ENCODE measurements around the gene PCK1. TPM values are rescaled to one million over a fixed set of nuclear protein-coding genes. Genes with fewer than 3 reads are reported as not detected.

The PCK1 gene
- total and polyA plus RNA-seq, 2 donors (not counting 3 experiments of a cell fraction or from before 2014, with no cell fraction given), result not detected

DNA sequence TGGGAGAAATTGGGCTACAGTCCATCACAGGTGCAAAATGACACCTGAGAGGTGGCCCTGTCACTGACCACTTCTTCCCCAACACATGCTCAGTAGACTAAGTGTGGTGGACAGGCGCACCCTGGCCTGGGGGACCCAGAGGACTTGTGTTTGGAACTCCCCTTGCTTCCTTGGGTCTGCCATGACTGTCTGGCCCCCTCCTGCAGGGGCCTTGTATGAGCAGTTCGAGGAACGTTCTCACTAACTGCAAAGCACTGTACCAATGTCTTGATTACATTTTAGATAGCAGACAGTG lies 4.0 kb upstream of the PCK1 start:
- no peaks in the 10 kb centered on the region for H3K9me1 ChIP-seq (replicated peaks; ENCODE audit: control insufficient read depth, extremely low read depth, insufficient read depth, low read length)
- H2AFZ ChIP-seq (ENCODE audit: low read depth, low read length), result no peak overlapping the region
- no TSS peak for BruUV-seq (replicated peaks)
- intact Hi-C loops (cut with micrococcal nuclease), result no loop called here
- H3K4me1 ChIP-seq (ENCODE audit: control insufficient read depth, extremely low read depth, insufficient read depth, low read length), result no peaks in the 10 kb centered on the region
- FAIRE-seq (no peak), DNase-seq (ENCODE audit: low read depth, low spot score) (no peak)
- H3K9ac ChIP-seq (replicated peaks; ENCODE audit: extremely low read depth, insufficient read depth, low read length), result no peak overlapping the region
- dilution Hi-C loops (cut with MboI; ENCODE audit: extremely low pct_ligation_motif_present, low sequenced_read_pairs), result no loop called here
- H4K20me1 ChIP-seq (replicated peaks; ENCODE audit: control insufficient read depth, extremely low read depth, insufficient read depth, low read length), result no peaks in the 10 kb centered on the region
- ChIA-PET CTCF (no interaction called here), POLR2A (no interaction called here)
- no peak overlapping the region for H3K27ac ChIP-seq (ENCODE audit: insufficient read depth, low read depth, low read length)
- no peaks in the 10 kb centered on the region for H3K36me3 ChIP-seq (ENCODE audit: control insufficient read depth in 2 of 2, extremely low read depth in 1 of 2, insufficient read depth in 2 of 2, low read length in 2 of 2)
- no peak overlapping the region for H3K4me2 ChIP-seq (ENCODE audit: insufficient read depth, low read length)
- no peaks in the 10 kb centered on the region for H3K27me3 ChIP-seq (ENCODE audit: control insufficient read depth in 2 of 2, insufficient read depth in 2 of 2, low read length in 2 of 2)
- H3K4me3 ChIP-seq (replicated peaks in 1 of 3; ENCODE audit: insufficient read depth in 1 of 3, low read depth in 1 of 3, low read length in 3 of 3), result no peak overlapping the region
- no peaks in the 10 kb centered on the region for H3K79me2 ChIP-seq (ENCODE audit: control insufficient read depth, insufficient read depth, low read length)
- no peaks in the 10 kb centered on the region for H3K9me3 ChIP-seq (replicated peaks; ENCODE audit: control insufficient read depth, insufficient read depth, low read length)
- TF ChIP-seq POLR2A (IDR thresholded peaks at IDR 0.05; ENCODE audit: low read depth, low read length) (no peak), EZH2 (IDR thresholded peaks at IDR 0.05; ENCODE audit: borderline replicate concordance, low read depth, low read length, severe bottlenecking) (no peak), MYC (IDR thresholded peaks at IDR 0.05; ENCODE audit: low read depth, low read length) (no peak), FOS (IDR thresholded peaks at IDR 0.05; ENCODE audit: borderline replicate concordance, insufficient read depth, low read length) (no peak), POLR2AphosphoS5 (IDR thresholded peaks at IDR 0.05; ENCODE audit: insufficient read depth, low read depth, low read length) (no peak), JUN (IDR thresholded peaks at IDR 0.05; ENCODE audit: borderline replicate concordance, insufficient read depth, insufficient read length, low read depth) (no peak)
- TF ChIP-seq, protein P1, sequence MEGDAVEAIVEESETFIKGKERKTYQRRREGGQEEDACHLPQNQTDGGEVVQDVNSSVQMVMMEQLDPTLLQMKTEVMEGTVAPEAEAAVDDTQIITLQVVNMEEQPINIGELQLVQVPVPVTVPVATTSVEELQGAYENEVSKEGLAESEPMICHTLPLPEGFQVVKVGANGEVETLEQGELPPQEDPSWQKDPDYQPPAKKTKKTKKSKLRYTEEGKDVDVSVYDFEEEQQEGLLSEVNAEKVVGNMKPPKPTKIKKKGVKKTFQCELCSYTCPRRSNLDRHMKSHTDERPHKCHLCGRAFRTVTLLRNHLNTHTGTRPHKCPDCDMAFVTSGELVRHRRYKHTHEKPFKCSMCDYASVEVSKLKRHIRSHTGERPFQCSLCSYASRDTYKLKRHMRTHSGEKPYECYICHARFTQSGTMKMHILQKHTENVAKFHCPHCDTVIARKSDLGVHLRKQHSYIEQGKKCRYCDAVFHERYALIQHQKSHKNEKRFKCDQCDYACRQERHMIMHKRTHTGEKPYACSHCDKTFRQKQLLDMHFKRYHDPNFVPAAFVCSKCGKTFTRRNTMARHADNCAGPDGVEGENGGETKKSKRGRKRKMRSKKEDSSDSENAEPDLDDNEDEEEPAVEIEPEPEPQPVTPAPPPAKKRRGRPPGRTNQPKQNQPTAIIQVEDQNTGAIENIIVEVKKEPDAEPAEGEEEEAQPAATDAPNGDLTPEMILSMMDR (IDR thresholded peaks at IDR 0.05; ENCODE audit: extremely low read depth in 1 of 2, insufficient read depth in 1 of 2, low read depth in 1 of 2, low read length in 2 of 2), result no peak

Data from endothelial cell of umbilical vein (primary cell).